ENCODE data around the gene LONP2.
"Not testable (repeated sequence)": the region's sequence is repeated elsewhere in the genome, so short reads cannot be mapped to it uniquely, and the experiment has no call there.

The LONP2 gene

DNA sequence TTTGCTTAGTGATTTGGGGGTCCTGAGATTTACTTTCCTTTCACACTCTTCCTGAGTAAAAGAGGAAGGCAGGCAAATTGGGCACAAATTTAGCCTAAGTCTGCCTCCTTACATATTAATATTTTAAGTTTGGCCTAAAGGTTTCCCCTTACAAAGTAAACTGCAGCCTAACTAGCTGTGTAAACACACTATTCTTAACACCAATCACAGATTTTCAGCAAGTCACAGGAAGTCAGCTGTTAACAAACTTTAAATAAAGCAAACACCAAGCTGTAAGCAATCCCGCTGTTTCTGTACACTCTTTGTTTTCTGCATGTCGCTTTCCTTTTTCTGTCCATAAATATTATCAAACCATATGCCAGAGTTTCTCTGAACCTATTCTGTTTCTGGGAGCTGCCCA is 48.4 kb downstream of the LONP2 start:
- DNase-seq (ENCODE audit: low spot score) = no peak

- no peak for DNase-seq (ENCODE audit: low spot score)
Observed at GRCh38 chr16:48294724-48295123, 50.6 kb downstream of the LONP2 start.

DNA sequence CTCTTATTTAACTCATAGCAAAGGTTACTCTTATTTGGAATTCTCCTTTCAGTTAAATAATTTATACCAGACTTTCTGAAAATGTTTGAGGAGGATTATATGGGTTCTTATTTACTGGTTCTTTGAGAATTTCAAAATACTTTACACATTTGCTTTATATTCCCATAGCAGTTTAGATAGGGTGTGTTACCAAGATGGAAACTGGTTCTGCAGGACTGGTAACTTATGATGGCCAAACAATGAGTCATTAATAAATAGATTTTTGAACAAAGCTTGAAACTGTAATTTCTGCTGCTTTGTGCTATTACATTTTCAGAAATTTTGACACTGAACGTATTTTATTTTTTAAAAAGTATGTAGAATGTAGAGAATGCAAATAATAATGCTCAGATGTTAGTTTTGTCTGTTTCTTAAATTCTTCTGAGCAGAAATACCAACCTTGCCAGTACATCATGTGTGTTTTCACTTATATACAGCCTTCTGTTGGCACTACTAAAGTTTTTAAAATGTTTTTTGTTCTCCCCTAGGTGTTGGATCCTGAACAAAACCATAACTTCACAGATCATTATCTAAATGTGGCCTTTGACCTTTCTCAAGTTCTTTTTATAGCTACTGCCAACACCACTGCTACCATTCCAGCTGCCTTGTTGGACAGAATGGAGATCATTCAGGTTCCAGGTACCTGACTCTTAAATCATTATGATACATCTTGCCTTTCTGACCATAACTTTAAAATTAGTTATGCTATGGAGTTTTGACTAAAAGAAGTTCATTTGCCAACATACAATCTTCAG is 51.6 kb downstream of the LONP2 start:
- DNase-seq (ENCODE audit: low spot score) = peak; percentile 55

DNA sequence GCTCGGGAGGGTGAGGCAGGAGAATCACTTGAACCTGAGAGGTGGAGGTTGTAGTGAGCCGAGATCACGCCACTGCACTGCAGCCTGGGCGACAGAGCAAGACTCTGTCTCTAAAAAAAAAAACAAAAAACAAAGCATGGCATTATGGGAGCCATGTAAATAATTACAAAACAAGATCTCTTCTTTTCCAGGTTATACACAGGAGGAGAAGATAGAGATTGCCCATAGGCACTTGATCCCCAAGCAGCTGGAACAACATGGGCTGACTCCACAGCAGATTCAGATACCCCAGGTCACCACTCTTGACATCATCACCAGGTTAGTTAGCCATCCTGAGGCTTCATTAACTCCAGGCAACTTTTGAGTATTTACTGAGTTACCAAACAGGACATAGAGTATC is 55.4 kb downstream of the LONP2 start:
- no peak for DNase-seq (ENCODE audit: low spot score)

- peak; percentile 72 for DNase-seq (ENCODE audit: low spot score)
Observed at GRCh38 chr16:48300391-48300856, 56.3 kb downstream of the LONP2 start.

DNA sequence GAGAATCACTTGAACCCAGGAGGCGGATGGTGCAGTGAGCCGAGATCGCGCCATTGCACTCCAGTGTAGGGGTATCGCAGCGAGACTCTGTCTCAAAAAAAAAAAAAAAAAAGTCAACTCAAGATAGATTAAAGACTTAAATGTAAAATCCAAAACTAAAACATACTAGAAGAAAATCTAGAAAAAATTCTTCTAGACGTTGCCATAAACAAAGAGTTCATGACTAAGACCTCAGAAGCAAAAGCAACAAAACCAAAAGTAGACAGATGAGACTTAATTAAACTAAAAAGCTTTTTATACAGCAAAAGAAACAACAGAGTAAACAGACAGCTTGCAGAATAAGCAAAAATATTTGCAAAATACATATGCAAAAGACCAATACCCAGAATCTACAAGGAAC is 64.4 kb downstream of the LONP2 start:
- no peak for DNase-seq (ENCODE audit: low spot score)

- DNase-seq (ENCODE audit: low spot score) = no peak
Observed at GRCh38 chr16:48310908-48311641, 67.0 kb downstream of the LONP2 start.

DNA sequence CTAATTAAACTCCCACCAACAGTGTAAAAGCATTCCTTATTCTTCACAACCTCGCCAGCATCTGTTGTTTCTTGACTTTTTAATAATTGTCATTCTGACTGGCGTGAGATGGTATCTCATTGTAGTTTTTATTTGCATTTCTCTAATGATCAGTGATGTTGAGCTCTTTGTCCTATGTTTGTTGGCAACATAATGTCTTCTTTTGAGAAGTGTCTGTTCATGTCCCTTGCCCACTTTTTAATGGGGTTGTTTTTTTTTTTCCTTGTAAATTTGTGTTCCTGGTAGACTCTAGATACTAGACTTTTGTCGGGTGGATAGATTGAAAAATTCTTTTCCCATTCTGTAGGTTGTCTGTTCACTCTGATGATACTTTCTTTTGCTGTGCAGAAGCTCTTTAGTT is 69.8 kb downstream of the LONP2 start:
- not testable (repeated sequence) for DNase-seq (ENCODE audit: low spot score)

DNA sequence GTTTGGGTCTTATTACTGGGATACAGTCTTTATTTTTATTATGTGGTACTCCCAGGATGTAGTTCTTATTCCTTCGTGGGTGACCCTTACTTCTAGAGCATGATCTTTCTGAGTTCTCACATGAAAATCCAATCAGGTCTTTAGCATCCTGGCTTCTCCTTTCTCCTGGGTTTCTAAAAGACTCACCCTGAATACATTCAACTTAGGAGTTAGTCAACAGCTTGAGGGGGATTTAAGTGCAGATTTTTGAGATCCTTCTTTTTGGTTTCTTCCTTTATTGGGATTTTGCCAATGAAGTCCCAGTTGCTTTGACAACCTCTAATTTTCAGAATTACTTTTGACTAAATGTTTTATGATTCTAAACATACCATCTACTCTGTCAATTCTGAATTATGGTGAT is 72.9 kb downstream of the LONP2 start:
- DNase-seq (ENCODE audit: low spot score) = no peak

DNA sequence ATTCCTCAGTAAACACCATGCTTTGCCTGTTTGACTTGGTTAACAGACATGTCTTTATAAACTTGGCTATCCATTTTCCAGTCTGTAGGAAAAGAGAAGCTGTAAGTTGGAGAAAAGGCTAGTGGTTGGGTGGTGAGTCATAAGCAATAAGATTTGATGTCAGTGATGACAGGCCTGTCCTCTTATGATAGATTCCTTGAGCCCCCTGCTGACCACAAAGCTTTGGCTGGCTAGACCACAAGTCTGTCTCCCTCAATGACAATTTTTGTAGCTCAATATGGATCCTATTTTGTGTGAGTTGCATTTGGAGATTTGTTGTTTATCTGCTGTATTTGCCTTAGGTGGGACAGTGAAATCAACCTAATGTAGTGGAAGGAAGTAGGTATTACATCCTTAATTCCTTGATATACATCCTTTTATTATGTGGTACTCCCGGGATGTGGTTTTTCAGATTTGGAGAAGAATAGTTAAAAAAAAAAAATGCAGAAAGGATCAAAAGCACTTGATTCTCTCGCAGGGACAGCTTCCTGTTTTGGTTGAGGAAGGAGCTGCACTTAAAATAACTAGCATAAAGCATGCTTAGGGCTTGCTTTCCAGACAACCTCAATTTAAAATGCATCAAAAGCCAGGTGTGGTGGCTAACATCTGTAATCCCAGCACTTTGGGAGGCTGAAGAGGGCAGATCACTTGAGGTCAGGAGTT is 73.7 kb downstream of the LONP2 start:
- DNase-seq (ENCODE audit: low spot score) = no peak

DNA sequence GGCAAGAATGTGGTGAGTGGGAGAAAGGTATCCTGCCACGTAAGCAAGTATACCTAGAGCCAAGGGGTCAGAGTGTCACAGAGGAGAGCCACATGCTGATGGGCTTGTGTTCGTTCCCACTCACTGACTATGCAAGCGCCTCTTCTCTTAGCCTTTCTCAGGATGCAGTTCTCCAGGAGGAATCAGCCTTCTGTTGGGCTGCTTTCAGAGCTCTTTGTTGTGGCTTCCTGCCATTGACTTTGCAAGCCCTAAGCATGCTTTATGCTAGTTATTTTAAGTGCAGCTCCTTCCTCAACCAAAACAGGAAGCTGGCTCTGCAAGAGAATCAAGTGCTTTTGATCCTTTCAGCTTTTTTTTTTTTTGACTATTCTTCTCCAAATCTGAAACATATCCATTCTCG is 74.5 kb downstream of the LONP2 start:
- DNase-seq (ENCODE audit: low spot score) = no peak

DNA sequence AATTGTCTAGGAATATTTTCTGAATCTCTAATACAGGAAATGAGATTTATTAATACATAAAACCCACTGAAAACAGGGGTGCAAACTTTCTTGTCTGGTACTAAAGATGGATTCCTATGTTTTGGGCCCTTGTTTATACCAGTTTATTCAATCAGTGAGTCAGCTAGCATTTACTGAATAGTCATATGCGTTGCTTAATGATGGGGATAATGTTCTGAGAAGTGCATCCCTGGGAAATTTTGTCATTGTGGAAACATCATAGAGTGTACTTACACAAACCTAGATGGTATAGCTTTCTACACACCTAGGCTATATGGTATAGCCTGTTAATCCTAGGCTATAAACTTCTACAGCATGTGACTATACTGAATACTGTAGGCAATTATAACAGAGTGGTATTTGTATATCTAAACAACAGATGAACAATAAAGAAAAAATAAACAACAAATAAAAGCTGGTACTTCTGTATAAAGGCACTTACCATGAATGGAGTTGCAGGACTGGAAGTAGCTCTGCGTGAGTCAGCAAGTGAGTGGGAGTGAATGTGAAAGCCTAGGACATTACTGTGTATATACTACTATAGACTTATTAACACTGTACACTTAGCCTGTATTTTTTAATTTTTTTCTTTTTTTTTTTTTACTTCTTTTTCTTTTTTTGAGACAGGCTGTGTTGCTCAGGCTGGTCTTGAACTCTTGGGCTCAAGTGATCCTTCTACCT is 77.4 kb downstream of the LONP2 start:
- DNase-seq (ENCODE audit: low spot score) = no peak

DNA sequence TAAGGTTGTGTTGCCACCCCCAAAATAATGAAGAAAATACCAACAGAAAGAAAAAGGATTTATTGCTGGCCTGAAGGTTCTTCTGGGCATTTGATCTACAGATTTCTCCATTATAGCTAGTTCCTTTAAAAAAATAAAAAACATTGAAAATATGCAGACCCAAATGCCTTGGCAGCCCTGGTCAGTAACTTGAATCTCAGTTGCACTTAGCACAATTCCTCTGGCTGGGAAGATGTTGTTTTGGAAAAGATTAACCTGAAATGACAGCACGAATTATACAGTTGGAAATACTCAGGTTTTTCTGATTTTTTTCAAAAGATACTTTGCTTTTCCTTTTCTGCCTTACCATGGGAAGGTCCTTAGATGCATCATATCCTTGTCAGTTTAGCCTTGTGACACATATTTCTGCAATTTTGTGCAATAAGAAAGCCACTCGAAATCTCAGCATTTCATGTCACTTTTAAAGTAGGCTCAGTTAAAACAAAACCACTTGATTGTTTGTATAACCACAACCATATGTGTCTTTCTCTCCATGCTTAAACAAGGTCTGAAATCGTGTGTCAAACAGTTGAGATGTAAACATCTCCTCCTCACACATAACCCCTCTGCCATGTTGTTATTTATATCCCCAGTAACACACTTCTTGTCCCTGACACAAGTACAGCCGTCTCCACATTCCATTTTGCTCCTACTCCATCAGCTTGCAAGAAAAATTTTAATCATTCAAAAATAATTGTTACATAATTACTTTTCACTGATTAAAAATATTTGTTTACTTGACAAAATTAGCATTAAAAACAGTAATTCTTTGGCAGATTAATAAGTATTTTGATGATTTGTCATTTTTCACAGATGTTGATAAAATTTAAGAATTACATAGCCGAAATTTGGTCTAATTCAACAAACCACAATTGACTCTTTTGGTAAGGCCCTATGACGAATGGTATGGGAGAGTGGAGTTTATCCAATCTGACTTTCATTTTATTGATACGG is 80.0 kb downstream of the LONP2 start:
- no peak for DNase-seq (ENCODE audit: low spot score)

GRCh38 chr16:48326915-48327314 is 82.8 kb downstream of the LONP2 start:
- no peak for DNase-seq (ENCODE audit: low spot score)

DNA sequence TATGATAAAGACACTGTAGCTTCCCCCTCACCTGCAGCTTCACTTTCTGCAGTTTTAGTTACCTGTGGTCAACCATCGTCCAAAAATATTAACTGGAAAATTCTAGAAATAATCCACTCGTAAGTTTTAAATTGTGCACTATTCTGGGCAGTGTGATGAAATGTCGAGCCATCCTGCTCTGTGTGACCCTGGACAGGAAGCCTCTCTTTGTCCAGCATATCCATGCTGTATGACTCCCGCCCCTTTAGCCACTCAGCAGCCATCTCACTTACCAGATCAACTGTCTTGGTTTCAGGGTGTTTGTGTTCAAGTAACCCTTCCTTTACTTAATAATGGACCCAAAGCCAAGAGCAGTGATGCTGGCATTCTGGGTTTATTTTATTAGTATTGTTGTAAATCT is 85.0 kb downstream of the LONP2 start:
- DNase-seq (ENCODE audit: low spot score) = no peak

DNA sequence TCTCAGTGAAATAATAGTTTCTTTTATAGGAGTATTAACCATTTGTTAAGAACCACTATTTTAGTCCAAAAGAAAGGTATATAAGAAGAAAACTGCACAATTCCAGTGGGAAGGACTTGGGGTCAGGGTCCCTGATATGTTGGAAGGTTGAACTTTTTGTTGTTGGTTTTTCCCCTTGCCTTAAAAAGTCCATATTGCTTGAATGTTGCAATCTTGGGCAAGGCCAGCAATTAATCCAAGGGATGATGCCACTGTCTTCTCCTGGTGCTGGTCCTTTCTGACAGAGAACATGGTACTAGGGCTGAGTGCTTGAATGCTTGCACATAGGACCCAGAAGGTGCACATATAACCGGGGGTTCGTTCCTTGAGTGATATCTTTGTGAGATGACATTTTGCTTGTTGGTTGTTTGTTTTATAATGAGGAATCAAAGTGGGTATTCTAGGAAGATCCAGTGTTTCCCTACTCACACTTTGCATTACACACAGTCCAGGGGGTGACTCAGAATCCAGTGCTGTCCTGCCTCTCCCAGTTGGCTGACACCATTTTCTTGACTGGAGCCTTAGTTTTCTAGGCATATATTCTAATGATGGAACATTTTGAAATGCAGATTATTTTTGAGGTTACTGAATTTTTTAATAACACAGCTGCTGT is 86.2 kb downstream of the LONP2 start:
- DNase-seq (ENCODE audit: low spot score) = no peak

DNA sequence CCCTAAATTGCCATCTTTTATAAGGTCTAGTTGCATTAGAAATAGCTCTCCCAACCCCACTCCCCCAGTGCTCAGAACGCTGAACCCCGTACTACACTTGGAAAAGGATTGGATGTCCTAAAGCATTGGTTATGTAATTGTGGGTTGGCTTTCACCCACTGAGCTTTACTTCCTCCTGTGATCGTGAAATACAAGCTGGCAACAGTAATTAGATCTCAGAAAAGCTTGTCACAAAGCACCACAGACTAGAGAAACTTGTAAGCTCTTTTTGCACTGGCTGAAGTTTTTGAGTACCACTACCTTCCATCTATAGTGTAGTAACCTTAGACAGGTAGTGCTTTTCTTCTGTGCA is 86.7 kb downstream of the LONP2 start:
- DNase-seq (ENCODE audit: low spot score) = no peak

DNA sequence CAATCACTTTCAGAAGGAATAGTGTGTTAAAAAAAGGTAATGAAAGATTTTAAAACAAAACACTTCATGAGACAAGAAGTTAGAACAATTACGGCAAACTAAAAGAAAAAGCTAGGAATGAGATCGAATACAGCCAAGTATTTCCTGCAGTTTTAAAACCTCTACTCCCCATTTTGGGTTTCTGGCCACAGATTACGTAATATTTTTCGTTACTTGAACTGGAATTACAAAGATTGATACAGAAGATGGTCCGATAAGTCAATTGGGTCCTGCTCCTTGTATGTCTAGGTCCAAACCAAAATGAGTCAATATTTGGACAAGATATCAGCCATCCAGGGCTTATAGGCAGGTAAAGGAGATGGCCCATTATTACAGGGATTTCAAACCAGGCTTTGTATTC is 88.9 kb downstream of the LONP2 start:
- DNase-seq (ENCODE audit: low spot score) = no peak

DNA sequence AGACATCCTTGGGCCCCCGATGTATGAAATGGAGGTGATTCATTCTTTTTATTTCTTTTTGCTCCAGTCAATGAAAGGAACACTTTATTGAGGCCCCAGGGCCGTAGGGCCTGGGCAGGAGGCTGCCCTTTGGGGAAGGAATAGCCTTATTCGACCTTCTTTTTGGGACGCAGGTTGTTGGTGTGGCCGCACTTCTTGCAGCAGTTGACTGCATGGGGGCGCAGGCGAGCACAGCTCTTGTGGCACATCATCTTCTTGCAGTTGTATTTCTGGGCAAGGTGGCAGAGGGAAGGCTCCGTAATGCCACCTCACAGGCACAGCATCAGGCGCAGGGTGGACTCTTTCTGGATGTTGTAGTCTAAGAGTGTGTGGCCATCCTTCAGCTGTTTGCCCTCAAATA is 90.2 kb downstream of the LONP2 start:
- no peak for DNase-seq (ENCODE audit: low spot score)

GRCh38 chr16:48335961-48336360 is 91.9 kb downstream of the LONP2 start:
- no peak for DNase-seq (ENCODE audit: low spot score)

- DNase-seq (ENCODE audit: low spot score) = no peak
Observed at GRCh38 chr16:48340054-48340453, 96.0 kb downstream of the LONP2 start.
